GM18519 (cell line): ENCODE measurements around the gene SND1.

Source experiments
- ATAC-seq: cut with Tn5 transposase; IDR thresholded peaks from one replicate; pipeline ENCODE4 v1.9.1; 2021; ENCODE audit warnings: mild to moderate bottlenecking, moderate library complexity; ENCODE audit not compliant: unreplicated experiment, low FRiP score

The SND1 gene

DNA sequence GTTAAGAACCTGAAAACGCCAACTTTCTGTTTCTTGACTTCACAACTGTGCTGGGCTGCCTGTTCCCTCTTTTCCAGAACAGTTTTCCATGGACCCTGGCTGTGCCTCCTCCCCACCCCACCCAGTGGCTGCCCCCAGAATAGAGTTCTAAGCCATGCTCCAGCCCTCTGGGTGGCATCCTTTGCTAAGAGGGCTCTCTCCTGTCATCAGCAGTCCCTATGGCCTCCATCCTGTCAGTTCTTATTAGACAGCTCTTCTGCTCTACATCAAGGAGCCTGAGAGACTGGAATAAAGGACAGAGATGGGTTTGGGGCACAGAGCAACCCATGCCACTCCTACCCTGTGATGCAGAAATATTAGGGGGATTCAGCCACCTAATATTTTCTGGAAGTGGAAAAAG is 393.2 kb downstream of the SND1 start:
- ATAC-seq = no peak

DNA sequence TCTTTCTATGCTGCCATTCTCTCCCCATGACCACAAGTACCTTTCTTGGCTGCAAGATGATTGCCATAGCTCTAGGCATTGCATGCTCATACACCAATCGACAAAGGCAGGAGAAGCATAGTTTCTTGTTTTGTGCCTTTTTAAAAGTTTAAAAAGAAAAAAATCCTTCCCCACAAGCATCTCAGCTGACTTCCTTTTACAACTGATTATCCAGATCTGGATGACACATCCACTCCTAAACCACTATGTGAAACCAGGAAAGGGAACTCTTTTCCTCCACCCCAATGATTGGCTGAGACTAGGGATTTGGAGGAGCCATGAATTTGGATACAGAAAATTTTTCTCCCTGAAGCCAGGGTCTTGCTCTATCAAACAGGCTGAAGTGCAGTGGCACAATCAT is 393.8 kb downstream of the SND1 start:
- ATAC-seq = no peak

DNA sequence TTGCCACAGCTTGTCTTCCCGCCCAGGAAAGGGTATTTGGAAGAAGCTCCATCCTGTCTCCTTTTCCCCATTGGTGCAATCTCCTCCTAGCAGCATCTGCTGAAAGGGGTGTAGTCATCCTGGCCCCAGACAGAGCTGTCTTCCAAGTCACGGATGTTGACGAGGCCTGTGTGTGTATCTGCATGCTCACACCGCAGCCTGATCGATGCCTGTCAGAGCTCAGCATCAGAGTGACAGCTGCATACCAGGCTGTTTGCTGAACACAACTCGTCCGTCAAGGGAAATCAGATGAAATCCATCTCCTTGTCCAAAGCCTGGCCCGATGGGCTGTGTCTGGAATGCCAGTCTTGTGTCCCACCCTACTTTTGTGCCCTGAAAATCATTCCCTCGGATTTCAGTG is 400.4 kb downstream of the SND1 start:
- ATAC-seq = no peak

DNA sequence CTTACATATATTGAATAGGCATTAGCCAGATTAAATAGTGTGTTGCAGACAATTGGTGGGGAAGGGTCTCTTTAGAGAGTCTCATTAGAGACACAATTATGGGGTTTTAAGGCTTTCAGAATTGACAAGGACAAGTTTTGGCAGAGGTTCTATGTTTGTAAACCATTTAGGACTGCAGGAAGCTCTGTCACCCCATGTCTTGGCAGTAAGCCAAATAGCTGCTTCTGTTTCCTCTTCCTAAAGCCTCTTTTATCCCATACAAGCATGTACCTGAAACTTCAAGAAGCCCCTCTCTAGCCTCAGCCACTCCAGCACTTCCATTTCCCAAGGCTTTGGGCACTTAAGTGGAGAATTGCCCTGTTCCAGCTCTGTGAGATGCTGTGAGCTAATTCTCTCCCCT is 401.0 kb downstream of the SND1 start:
- ATAC-seq = no peak

DNA sequence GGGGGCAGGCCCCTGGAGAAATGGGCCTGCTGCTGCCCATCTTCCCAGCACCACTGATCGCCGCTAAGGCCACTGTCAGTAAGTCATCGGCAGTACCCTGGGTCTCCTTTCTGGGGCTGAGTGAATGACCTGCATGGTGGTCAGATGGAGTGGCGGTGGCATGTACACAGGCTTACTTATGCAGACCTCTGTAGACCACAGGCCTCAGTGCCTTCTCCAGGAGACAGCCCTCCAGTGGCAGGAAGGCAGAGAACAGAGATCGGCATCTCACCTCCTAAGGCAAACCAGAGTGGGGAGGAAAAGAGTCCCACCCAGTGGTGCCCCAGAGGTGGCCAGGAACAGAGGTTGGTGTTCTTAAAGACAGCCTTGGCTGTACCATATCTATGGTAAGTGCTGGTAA is 402.0 kb downstream of the SND1 start:
- no peak for ATAC-seq

DNA sequence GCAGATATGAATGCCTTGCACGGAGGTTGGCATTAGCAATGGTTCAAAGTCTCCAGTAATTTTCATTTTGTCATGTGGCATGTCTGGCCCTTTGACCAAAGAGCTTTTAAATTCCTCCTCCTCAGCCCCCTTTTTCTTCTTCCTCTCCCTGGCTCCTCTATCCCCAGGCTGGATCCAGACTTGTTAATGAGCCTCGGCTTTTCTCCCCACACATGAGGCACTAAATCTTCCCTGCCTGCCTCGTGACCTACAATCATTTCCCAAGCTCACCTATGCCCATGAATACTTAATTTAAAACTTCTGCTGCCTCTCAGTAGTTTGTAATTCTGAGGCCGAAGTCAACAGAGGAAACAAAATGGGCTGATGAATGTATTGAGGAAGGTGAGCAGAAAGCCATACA is 402.5 kb downstream of the SND1 start:
- no peak for ATAC-seq

DNA sequence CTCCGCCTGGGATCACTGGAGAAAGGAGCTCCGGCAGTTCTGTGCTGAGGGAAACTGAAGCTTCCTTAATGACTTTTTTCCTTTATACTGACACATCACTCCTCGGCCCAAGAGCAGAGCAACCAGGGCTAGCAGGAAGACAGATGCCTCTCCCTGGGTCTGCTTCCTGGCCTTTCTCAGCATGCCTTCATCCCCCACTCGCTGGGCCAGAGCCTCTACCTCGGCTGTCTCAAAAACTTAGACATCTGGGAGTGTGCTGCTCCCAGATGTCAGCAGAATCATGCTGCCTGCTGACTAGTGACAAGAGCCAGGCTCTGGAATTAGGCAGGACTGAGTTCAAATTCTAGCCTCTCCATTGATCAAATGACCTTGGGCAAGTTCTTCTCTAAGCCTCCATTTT is 403.6 kb downstream of the SND1 start:
- no peak for ATAC-seq

DNA sequence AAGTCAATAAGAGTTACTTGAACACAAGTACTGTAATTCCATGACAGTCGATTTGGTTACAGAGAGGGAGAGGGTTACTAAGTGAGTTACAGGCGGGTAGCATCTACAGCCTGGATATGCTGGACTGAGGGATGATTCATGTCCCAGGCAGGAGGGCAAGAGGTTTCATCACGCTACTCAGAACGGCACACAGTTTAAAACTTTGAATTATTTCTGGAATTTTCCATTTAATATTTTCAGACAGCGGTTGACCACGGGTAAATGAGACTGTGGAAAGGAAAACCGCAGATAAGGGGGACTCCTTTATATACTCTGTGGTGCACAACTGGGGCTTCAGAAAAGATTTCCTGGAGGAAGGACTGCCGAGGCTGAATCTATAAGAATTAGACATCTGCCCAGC is 404.9 kb downstream of the SND1 start:
- ATAC-seq = no peak

DNA sequence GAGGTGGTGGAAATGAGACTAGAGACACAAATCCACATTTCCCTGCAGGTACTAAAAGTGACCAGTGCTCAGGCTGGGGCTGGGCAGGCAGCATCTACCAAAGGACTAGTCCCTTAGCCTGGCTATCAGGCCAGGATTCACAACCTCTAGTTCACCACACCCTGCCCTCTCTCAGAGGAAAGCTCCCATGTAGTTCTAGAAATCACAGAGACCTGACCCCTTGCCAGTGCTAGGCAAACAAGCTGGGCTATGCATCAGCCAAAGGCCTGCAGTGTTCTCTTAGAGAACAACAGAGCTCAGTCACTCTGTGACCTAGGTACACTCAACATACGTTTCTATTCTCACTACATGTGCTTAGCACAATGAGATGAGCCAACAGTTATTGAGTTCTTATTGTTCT is 405.9 kb downstream of the SND1 start:
- no peak for ATAC-seq

DNA sequence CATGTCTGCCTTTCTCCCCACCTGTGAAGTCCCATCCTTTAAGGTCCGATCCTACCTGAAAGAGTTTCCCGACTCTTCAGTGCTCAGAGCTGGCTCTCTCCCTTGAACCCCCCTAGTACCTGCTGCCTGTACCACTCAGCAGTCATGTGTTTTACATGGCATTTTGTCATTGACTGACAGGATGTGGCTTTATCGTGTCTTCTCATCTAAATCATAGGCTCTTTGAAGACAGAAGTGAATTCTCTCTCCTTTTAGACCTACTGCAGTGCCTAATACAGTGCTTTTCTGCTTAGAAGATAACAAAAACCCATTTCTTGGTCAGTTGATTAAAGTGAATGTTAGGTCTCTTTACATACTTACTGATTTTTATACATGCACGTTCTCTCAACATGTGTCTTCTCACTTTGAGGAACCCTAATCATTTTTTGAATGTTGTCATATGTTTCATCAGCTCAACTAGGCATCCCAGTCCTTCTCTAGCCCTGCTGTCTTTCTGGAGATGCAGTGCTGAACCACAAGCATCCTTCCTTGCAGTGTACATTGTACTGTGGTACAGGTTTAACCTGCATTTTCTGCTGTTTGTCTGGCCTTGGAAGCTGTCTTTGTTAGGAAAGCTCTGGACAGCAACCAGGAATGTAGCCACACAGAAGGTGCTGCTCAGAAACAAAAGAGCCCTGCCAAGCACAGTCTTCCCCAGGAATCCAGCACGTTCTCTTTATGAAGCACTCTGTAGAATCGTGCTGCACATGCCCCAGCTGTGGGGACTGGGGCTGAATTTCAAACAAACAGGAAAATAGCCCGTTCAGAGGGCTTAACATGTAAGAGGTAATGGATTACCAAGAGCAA is 407.4 kb downstream of the SND1 start:
- no peak for ATAC-seq

DNA sequence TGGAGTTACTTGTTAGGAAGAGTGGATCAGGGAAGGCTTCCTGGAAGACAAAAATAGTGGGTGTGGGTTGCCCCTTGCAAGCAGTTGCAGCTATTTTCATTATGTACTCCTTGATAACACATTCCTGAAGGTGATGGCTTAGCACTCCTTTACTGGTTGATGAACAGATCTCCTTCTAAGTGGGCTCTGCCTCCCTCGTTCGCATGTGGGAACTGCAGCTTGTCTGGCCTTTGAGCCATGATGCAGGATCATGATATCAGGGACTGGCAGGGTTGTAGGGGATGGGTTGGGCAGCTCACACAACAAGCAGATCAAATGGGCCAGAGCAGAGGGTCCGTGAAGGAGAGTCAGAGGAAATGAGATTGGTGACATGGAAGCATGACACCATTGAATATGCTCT is 408.0 kb downstream of the SND1 start:
- no peak for ATAC-seq

DNA sequence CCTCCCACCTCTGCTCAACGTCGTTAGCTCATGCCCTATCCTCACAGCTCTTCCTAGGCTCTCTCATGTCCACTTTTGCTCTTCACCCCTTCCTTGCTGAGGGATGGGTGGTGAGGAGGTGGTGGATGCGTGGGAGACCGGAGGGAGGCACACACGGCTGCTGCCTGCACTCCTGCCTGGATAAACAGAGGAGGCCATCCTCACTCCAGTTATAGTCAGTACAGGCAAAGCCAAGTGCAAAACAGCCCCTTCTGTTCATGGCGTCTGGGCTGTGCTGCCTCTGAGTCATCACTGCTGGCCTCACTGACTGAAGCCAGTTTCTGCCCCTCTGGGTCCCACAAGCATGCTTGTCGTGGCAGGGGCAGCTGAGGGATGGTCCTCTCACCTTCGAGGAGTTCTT is 411.1 kb downstream of the SND1 start:
- no peak for ATAC-seq

DNA sequence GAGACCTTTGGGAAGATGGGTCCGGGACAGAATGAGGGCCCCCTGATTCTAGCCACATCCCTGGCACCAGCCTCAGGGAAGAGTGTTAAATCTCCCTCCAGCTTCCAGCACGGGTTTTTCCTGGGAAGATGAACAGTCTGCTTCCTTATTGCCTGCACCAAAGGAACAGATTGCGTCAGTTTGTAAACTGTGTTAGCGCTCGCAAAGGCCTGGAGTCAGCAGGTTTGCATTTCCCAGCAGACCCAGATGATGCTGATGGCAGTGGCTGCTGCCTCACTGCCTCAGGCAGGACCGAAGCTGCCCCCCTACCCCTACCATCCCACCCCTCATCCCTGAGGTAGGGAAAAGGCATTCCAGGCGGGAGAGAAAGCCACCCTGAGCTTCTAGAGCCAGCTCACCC is 413.9 kb downstream of the SND1 start:
- ATAC-seq = no peak

DNA sequence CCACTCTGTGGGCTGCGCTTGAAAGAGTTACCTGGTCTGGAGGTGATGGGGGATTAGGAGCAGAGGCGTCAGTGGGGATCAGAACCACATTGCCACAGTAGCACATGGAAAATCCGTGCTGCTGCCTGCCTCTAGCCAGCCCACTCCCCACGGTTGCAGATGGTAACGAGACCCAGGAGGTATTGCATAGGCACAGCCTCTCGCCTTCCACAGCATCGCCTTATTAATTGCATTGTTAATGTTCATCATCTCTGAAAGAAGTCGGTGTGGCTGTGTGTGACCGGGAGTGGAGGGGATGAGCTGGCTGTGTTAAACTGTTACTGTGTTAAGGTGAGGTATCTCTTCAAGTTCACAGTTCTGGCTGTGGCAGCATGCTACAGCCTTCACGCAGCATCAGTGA is 414.4 kb downstream of the SND1 start:
- ATAC-seq = no peak

DNA sequence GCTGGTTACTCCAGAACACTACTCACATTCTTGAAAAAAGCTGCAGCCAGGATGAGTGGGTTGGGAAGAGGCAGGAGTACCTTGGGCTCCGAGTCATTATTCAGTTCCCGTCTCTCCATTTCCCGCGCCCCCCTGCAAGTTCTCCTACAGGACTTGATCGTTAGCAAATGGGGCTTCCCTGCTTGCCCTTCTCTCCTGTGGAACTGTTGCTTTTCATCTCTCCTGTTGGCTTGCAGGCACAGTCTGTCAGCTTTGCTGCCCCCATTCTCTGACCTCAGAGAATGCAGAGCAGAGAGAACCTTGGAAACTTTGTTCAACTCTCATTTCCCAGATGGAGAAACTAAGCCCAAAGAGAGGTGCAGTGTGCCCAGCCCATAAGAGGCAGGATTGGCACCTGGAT is 414.9 kb downstream of the SND1 start:
- ATAC-seq = no peak

DNA sequence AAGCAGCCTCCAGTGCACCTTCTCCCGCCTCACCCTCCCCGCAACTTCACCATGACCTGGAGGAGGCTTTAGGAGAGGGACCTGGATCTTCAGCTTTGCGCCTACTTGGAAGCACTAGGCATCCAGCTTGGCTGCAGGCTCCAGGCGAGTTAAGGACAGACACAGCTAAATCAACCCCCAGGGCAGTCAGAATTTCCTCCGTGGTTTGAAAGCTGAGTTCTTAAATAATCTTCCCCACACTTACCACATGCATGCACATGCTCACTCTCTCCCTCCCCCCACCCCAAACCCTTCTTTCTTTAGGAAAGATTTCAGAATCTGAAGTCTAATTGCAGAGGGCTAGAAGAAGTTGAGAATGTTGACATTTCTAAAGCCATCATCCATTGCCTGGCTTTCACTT is 416.0 kb downstream of the SND1 start:
- ATAC-seq = no peak

DNA sequence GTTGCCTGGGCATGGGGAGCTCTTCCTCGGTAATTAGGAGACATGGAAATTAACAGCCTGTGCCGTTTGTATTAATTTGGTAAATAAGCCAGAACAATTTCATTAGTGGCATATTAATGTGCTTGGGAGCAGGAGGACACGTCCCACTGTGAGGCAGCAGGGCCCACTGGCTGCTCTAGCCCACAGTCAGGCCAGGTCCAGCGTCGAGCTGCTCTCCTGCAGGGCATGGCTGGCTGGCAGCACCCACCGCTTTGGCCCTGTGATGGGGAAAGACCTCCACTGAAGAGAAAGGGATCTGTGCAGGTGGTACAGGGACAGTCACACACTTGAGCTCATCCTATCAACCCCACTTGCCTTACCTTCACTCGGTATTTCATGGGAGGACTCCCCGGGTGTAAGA is 416.8 kb downstream of the SND1 start:
- no peak for ATAC-seq

DNA sequence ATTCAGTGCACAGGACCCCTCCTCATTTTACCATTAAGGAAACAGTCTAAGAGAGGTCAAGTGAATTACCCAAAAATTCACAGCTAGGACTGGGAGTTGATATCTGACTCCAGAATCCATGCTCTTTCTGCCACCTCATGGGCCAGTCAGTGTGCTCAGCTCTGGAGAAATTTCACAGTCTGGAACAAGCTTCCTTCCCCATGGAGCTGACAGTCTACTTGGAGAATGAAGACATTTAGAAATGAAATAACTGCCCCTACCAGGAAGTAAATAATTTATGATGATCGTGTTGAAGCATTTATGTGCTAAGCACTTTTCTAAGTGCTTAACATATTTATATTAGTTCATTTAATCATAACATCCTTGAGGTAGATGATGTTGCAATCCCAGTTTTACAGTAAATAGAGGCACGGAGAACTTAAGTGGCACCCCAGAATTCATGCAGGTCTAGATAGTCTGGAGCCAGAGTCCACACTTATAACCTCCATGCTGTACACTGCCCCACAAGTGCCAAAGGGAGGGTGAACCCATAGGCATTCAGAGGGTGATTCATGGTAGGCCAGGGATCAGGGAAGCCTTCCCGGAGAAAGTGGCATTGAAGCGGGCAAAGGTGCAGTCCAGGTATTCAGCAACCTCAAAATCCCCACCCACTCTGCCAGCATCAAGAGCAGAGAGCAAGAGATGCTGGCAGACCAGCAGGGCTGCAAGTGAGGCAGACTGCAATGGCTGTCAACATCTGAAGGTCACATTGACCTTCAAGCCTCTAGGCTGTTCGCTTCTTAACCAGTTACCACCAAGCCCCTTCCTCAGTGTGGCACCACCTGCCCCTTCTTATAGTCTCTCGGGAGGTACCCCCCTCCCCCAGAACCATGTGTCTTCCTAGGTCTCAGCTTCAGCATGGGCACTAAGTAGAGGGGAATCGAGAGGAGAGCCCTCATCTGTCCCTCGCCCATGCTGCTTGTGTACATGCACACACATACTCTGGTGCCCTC is 417.7 kb downstream of the SND1 start:
- no peak for ATAC-seq

DNA sequence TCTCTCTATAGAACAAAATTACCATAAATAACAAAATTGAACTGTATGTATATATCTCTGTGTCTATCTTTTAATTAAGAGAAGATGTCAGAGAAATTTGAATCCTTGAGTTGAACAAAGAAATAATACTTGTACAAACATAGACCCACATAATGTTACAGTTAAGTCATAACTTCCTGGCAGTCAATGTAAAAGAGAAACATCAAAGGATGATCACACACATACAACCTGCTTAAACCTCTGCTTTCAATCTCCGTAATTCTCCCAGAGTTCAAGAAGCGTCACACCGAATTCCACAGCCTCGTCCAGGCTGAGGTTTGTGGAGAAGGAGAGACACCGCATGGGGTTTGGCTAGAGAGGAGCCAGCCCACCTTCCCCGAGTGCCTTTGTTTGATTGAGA is 419.4 kb downstream of the SND1 start:
- no peak for ATAC-seq

DNA sequence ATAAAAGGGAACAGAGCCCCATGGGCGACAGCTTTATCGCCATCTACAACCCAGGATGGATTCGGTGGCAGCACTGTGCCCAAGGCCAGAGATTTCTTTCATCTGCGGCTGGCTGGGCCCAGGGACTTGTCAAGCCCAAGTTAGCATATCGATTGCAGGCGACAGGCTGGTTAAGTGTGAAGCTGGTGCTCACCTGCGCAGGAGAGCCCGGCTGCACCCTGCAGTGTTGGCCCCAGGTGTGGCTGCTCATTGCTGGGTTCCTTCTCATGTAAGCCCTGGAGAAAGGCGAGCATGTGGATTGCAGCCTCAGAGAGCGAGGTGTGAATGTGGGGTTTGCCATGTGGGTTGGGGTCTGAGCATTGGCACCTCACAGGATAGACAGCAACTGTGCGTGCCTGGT is 419.8 kb downstream of the SND1 start:
- no peak for ATAC-seq

DNA sequence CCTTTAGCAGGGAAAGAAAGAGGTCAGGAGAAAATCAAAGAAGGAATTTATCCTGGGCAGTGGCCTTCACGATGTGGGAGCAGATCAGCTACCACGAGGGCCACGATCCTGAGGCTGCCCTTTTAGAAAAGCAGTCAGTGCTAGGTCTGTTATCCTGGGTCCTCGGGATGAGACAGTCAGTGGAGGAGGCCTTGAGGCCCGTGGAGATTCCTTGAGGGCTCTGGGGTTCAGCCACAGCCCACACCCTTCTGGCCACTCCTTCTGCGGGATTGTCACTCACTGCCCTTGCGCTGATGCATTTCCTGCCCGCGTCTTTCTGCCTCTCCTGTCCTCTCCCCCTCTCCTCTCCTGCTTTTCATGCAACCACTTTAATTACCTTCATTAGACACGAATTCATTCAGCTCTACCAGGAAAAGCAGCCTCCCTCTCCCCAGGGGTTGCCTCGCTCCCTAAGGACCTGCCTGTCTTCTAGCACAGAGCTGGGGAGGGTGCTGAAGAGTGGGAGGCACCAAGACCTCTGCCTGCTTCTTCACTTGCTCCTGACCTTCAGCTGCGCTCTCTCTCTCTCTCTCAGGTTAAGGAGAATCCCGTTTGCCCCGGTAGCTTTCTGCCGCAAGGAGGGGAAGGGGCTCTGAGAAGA is 421.8 kb downstream of the SND1 start:
- no peak for ATAC-seq
